IPS-NIHi11 (cell line): ENCODE measurements around the gene HBQ1.
A peak's percentile ranks its signal among the peaks of the same experiment; 100 is the strongest.
"Not testable (repeated sequence)": the region's sequence is repeated elsewhere in the genome, so short reads cannot be mapped to it uniquely, and the experiment has no call there.

Experiments used
- DNase-seq: peaks from one replicate; pipeline ENCODE4 v3.0.0; 2012; ENCODE audit warnings: mixed read lengths, low spot score

The HBQ1 gene

GRCh38 chr16:211631-212180 lies 31.4 kb downstream of the HBQ1 start:
- not testable (repeated sequence) for DNase-seq

- no peak for DNase-seq
These were observed 32.7 kb downstream of the HBQ1 start for GRCh38 chr16:212999-213398.

DNA sequence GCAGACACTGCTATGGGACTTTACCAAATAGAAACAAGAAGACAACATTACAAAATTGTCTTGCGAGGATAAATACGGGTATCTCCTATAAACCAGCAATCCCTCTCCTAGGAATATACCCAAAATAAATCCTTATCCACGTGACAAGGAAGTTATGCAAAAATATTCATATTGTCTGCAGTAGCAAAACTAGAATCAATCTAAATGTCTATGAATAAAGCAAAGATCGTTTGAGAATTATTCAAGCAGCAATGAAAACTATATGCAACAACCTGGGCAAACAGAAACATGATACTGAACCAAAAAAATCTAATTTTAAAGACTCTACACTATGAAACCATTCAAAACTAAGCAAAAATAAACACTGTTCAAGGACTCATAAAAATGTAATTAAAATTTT lies 39.8 kb downstream of the HBQ1 start:
- no peak for DNase-seq

DNA sequence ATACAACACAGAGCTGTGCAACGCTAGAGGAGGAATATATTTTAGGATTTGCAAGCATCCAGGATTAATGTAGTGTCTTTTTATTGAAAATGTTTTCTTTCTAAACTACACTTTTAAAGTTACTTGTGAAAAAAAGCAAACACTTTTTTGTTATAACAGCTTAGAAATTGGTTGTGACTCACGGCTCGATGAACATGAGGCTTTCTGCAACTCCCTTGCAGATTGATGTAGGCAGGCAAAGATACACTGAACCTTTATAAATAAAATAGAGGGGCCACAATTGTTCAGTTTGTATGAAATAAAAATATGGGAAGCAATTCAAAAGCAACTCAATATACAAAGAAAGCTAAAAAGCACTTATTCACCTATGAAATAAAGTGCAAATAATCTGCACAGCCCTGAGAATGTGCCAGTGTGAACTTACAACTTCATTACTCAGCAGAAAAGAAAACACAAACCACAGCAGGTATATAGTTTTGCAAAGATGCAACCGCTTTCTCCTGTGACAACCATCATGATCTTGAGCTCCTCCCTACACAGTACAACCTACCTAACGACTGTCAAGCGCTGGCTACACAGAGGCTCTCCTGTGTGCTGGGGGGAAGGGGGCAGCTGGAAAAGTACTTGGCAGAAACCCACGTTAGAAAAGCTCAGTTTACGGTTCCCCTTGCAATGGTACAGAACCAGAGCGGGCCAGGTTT lies 48.0 kb downstream of the HBQ1 start:
- DNase-seq, result no peak

GRCh38 chr16:228852-229730 lies 48.8 kb downstream of the HBQ1 start, which contains the start of gene LUC7L:
LUC7L (minus strand) TSS chr16:229449; CDS start chr16:229339, 110 bp downstream.
- peak; percentile 95 for DNase-seq

GRCh38 chr16:229731-230281 lies 49.5 kb downstream of the HBQ1 start:
- no peak for DNase-seq

DNA sequence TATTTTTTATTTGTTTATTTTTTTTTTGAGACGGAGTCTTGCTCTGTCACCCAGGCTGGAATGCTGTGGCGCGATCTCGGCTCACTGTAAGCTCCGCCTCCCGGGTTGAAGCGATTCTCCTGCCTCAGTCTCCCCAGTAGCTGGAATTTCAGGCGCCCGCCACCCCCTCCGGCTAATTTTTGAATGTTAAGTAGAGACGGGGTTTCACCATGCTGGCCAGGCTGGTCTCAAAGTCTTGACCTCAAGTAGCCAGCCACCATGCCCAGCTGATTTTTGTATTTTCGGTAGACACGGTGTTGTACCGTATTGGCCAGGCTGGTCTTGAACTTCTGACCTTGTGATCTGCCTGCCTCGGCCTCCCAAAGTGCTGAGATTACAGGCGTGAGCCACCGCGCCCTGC lies 50.1 kb downstream of the HBQ1 start:
- not testable (repeated sequence) for DNase-seq
